IPS-20b (cell line): Measurements from ENCODE around the gene TLE3.

Experiments
- H3K27ac ChIP-seq: one replicate; pipeline ENCODE4 v1.5.1; 2013; ENCODE audit warnings: low read length
- H3K27me3 ChIP-seq: 2 replicates; pipeline ENCODE4 v1.6.1; 2013; ENCODE audit warnings: mild to moderate bottlenecking, low read length, inconsistent platforms; ENCODE audit not compliant: insufficient read depth
- H3K36me3 ChIP-seq: 2 replicates; pipeline ENCODE4 v1.6.1; 2013; ENCODE audit warnings: low read depth, mild to moderate bottlenecking, inconsistent platforms, low read length, moderate library complexity; ENCODE audit not compliant: insufficient read depth
- H3K4me1 ChIP-seq: 2 replicates; pipeline ENCODE4 v1.6.1; 2013; ENCODE audit warnings: mild to moderate bottlenecking, control low read depth, inconsistent platforms, low read length, moderate library complexity; ENCODE audit not compliant: insufficient read depth
- H3K4me3 ChIP-seq: 2 replicates; pipeline ENCODE4 v1.5.1; 2013; ENCODE audit warnings: mild to moderate bottlenecking, low read length, inconsistent platforms
- H3K9ac ChIP-seq: 2 replicates; pipeline ENCODE4 v1.6.1; 2013; ENCODE audit warnings: low read depth, mild to moderate bottlenecking, inconsistent platforms, low read length, moderate library complexity
- H3K9me3 ChIP-seq: 2 replicates; pipeline ENCODE4 v1.6.1; 2013; ENCODE audit warnings: mild to moderate bottlenecking, low read depth, low read length, inconsistent platforms; ENCODE audit not compliant: insufficient read depth

Gene TLE3

DNA sequence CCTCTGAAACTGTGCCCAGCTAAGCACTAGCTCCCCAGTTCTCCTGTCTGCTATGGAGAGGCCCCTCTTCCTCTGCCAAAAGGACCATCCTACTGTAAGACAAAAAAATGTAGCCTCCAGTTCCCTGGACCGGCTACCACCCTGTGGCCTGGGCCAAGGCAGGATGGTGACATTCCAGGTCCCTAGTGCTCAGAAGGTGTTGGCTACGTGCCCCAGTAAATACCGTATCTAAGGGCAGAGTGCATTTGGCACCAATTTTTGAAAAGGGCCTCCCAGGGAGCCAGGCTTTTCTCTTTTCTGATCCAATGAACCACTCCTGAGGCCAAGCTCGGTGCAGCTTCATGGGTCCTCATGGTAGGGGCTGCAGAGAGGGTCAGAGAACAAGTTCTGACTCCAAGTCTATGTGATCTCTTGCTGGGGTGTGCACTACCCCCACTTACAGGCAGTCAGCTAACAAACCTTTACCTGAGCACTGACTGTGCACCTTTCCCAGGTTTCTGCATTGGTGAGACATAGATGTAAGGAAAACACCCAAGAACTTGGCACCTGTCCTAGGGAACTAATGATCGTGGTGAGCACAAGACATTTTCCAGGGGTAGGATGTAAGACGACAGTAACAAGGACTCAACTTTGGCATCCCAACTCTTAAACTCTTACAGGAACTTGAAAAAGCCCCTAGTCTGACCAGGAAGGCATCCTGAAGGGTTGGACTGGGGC lies 32.6 kb downstream of the TLE3 start:
- Histone ChIP-seq H3K9ac (no peak overlapping the region), H3K4me1 (no peaks in the 10 kb centered on the region), H3K27ac (no peak overlapping the region), H3K4me3 (no peak overlapping the region), H3K36me3 (peaks cover 99% of the 10 kb centered on the region), H3K9me3 (no peaks in the 10 kb centered on the region), H3K27me3 (no peaks in the 10 kb centered on the region)

DNA sequence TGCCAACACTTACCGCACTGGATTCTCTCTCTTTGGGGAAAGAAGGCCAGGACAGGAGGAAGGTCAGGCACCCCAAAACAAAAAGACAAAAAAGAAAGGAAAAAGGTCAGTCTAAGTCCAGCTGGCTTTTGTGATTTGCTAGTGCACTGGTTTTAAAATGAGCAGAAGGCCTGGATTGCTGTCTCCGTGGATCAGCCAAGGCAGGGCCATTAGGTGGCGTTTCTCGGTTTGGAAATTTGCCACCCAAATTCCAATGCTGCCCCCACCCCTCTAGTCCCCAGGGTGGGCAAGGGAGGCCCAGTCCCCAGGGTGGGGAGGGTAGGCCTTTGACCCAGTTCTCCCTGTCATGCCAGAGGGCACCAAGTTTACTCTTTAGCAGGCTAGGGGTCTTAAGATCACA lies 33.3 kb downstream of the TLE3 start:
- Histone ChIP-seq H3K4me1 (no peaks in the 10 kb centered on the region), H3K4me3 (no peak overlapping the region), H3K9me3 (no peaks in the 10 kb centered on the region), H3K27ac (no peak overlapping the region), H3K9ac (no peak overlapping the region), H3K36me3 (peaks cover 99% of the 10 kb centered on the region), H3K27me3 (no peaks in the 10 kb centered on the region)

DNA sequence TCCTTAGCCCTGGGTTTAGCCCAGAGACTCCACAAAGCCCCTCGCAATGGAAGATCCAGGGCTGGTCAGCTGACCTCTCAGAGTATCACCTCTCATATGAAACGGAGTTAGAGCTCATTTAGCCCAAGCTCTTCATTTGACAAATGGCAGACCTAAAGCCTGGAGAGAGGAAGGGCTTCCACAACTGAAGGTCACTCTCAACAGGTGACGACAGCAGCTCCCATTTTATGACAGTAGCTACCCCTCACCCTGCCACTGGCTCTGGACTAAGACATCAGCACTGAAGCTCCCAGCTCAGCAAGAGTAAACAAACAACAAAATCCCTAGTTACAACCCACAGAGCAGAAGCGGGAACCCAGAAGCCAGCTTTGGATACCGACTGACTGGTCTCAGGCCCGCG lies 33.7 kb downstream of the TLE3 start:
- H3K4me3 ChIP-seq = no peak overlapping the region
- no peaks in the 10 kb centered on the region for H3K27me3 ChIP-seq
- H3K9ac ChIP-seq = no peak overlapping the region
- H3K4me1 ChIP-seq = no peaks in the 10 kb centered on the region
- H3K36me3 ChIP-seq = peaks cover 99% of the 10 kb centered on the region
- H3K9me3 ChIP-seq = no peaks in the 10 kb centered on the region
- no peak overlapping the region for H3K27ac ChIP-seq

DNA sequence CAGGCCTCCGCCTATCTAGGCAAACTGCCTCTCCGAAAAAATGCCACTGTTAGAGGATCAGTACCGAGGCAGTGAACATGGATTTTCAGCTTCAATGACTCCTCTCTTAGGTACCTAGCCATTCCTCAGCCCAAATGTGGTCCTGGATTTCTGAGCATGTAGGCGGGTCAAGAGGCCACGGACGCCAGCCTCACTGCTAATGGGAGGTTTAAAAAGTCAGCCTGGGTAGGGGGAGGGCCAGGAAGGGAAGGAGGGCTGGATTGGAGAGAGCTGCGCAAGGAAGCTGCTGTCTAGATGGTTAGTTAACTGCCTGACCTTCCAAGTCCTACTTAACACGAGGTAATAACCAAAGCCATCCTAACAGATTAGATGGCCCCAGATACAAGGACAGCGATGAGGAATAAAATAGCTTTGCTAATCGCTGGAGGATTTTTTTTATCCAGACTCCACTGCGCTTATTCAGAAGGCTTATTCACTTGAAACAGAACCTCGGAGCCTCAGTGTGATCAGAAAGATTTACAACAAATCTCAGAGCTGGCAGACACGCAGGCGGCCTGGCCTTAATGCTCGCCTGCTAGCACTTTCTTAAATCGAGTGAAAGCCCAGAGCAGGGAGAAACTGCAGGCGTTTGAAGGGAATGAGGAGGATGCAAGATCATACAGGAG lies 34.3 kb downstream of the TLE3 start:
- H3K4me3 ChIP-seq = no peak overlapping the region
- no peaks in the 10 kb centered on the region for H3K9me3 ChIP-seq
- no peak overlapping the region for H3K27ac ChIP-seq
- no peaks in the 10 kb centered on the region for H3K27me3 ChIP-seq
- no peaks in the 10 kb centered on the region for H3K4me1 ChIP-seq
- no peak overlapping the region for H3K9ac ChIP-seq
- peaks cover 99% of the 10 kb centered on the region for H3K36me3 ChIP-seq

DNA sequence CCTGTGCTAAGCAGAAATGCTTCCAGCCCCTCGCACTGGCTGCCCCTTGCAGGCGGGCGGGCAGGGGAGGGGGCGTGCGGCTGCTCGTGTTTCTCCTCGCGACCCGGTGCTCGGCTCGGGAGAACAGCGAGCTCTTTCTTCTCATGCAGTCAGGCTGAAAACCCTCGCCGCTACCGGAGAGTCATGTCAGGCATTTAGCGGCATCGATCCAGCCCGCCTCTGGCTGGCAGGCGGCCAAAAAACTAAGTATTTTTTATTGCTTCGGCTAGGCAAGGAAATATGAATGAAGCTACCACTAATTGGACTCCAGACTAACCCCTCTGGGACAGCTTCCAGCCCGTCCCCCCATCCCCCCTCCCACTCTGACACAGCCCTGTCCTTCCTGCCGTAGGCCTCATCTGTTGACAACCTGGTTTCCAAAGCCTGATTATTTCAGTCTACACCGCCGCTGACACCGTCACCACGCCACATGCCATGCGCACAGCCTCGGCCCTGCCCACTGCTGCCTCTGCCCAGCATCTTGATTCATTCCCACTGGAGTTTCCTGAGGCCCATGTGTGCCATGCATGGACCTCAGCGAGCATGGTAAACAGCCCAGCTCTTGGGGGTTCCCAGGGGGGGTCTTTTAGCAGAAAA lies 35.3 kb downstream of the TLE3 start:
- Histone ChIP-seq H3K27me3 (no peaks in the 10 kb centered on the region), H3K36me3 (peaks cover 99% of the 10 kb centered on the region), H3K4me3 (no peak overlapping the region), H3K27ac (no peak overlapping the region), H3K9ac (no peak overlapping the region), H3K9me3 (no peaks in the 10 kb centered on the region), H3K4me1 (no peaks in the 10 kb centered on the region)

DNA sequence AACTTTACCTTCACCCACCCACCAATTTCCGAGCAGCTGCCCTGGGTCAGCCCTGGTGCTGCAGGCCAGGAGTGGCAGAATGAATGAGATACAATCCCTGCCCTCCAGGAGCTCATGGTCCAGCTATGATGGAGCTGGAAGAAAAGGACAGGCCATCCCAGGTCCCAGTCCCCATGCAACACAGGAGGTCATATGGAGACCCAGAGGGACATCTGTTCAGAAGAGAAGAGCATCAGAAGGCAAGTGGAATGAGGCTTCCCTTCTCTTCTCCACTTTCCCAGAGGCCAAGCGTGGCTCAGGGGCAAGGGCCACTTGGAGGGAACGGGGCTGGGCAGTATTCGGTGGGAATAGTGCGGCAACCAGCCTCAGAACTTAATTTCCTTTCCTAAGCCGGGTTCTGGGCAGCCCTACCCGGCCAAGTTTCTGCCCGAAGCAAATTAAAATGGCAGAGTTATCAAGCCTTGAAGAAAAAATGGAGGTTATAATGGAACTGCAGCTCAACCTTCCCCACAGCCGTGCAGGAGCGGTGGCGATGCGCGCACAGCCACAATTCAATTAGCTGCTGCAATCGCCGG lies 35.9 kb downstream of the TLE3 start:
- Histone ChIP-seq H3K36me3 (peaks cover 99% of the 10 kb centered on the region), H3K27ac (no peak overlapping the region), H3K9ac (no peak overlapping the region), H3K4me3 (no peak overlapping the region), H3K9me3 (no peaks in the 10 kb centered on the region), H3K27me3 (no peaks in the 10 kb centered on the region), H3K4me1 (no peaks in the 10 kb centered on the region)

DNA sequence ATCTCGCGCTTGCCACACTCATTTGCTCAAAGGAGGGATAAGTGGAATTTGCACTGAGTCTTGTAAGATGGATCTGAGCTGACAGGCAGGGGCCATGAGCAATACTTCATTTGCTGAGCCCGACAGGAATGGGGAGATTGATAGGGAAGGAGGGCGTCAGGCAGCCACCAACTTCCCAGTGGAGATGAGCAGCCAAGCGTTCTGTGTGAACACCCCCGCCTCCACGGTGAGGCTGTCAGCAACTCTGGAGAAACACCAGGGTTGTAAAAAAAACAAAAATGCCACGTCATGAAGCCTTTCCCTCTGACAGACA lies 36.8 kb downstream of the TLE3 start:
- Histone ChIP-seq H3K27me3 (no peaks in the 10 kb centered on the region), H3K9me3 (no peaks in the 10 kb centered on the region), H3K36me3 (peaks cover 97% of the 10 kb centered on the region), H3K9ac (no peak overlapping the region), H3K27ac (no peak overlapping the region), H3K4me1 (no peaks in the 10 kb centered on the region), H3K4me3 (no peak overlapping the region)

DNA sequence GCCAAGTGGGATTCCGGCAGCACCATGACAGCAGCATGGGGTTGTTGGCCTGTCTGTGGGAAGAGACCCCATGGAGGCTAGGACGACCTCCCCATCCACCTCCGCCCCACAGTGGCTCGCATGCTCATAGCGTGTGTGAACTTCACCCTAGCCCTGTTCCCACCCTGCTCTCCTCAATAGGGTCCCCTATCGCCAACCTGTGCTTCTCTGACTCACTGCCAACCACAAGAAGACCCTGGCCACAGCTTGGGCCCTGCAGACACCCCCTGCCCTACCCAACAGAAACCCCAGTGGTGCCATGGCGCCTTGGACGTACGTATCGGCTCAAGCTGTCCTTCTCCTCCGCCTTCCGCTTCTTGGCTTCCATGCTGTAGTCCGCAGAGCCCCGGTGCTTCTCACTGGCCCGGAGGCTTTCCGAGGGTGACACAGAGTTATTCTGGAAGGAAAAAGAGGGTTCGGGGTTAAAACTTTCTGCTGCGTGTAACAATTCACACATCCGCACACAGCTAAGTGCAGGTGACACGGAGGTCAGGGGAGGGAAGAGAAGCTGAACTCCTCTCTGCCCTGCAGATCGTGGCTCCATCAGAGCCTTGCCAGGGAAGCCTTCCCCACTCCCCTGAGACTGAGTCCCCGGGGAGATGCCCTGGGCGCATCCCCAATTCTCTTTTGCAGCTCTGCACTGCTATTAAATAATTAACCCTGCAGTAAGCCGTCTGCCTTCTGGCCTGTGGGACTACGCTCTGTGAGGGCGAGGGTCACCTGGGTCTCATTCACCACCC lies 37.3 kb downstream of the TLE3 start:
- Histone ChIP-seq H3K4me1 (no peaks in the 10 kb centered on the region), H3K27ac (no peak overlapping the region), H3K9ac (no peak overlapping the region), H3K36me3 (peaks cover 98% of the 10 kb centered on the region), H3K9me3 (no peaks in the 10 kb centered on the region), H3K27me3 (no peaks in the 10 kb centered on the region), H3K4me3 (no peak overlapping the region)

DNA sequence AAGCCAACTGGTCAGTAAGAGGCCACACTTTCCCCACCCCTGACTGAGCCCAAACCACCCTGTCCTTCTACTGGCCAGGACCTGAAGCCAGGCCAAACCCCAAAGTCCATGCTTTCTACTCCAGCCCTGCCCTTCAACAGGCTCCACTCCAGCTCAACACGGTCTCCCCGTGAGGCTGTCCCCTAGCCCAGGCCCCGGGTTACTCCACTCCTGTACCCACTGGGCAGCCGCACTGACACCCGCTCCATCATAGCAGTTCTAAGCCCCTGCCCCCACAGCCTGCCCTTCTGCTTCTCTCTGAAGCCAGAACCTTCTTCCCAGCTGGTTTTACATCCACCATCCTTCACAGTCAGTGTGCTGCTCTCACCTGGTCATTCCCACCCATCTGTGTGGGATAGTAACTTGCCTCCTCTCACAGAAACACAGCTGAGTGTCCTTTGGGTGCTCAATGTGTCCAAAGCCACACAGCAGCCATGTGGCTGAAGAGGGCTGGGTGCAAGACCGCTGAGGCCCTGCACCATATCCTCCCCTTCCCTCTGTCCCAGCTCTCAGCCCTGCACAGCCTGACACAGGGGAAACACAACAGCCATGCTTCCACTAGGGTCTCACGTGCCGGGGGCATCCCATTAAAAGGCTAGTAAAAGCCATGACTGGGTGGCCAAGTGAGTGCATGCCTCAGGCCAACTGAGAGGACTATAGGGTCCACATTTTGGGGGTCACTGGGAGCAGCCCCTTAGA lies 38.1 kb downstream of the TLE3 start:
- Histone ChIP-seq H3K9me3 (no peaks in the 10 kb centered on the region), H3K27ac (no peak overlapping the region), H3K36me3 (peaks cover 99% of the 10 kb centered on the region), H3K4me1 (no peaks in the 10 kb centered on the region), H3K4me3 (no peak overlapping the region), H3K27me3 (no peaks in the 10 kb centered on the region), H3K9ac (no peak overlapping the region)

DNA sequence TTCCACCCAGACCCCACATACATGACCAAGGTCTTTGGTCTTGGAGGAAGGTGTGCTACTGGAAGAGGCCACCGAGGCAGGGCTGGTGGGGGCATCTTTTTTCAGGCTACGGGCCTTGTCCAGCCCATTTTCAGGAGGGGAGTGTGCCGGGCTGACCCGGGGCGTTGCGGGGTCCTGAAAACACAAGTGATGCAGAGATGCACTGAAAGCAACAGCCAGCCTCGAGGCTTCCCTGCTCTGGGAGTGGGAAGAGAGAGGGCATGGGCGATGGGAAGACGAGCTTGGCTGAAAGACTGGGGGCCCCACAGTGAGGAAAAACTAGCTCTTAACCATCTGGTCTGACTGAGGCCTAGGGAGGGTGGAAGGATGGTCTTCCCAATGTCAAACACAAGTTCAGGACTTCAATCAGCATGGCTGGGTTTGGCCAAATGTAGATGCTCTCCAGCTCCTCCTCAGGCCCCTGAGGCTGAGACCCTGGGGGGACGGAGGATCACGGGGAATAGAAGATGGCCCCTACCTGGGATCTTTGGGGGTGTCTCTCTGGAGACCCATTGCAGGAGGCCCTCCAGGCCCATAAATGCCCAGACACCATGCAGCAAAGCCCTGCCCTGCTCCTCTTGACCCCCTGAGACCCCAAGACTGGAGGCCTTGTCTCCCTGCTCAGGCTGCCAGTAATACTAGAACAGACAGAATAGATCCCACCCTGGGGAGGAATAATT lies 38.9 kb downstream of the TLE3 start:
- Histone ChIP-seq H3K36me3 (peaks cover 99% of the 10 kb centered on the region), H3K27ac (no peak overlapping the region), H3K4me1 (no peaks in the 10 kb centered on the region), H3K9me3 (no peaks in the 10 kb centered on the region), H3K27me3 (no peaks in the 10 kb centered on the region), H3K9ac (no peak overlapping the region), H3K4me3 (no peak overlapping the region)
